KOPT-K1 (cell line): ENCODE measurements around the gene PCSK6.

Experiments
- H3K27ac ChIP-seq: fragments of 200-600 bp; sonication (generic); 2 replicates; pipeline ENCODE4 v1.5.1; 2016; ENCODE audit warnings: antibody characterized with exemption, mild to moderate bottlenecking, low read depth, low read length; ENCODE audit not compliant: poor library complexity, severe bottlenecking
- H3K36me3 ChIP-seq: fragments of 200-600 bp; sonication (generic); 2 replicates; pipeline ENCODE4 v1.5.1; 2017; ENCODE audit warnings: antibody characterized with exemption, mild to moderate bottlenecking, low read length, moderate library complexity; ENCODE audit not compliant: insufficient read depth
- H3K9me3 ChIP-seq: fragments of 200-600 bp; sonication (generic); 2 replicates; pipeline ENCODE4 v1.5.1; 2017; ENCODE audit warnings: antibody characterized with exemption, low read length, mild to moderate bottlenecking; ENCODE audit not compliant: insufficient read depth, poor library complexity, severe bottlenecking

Gene PCSK6

DNA sequence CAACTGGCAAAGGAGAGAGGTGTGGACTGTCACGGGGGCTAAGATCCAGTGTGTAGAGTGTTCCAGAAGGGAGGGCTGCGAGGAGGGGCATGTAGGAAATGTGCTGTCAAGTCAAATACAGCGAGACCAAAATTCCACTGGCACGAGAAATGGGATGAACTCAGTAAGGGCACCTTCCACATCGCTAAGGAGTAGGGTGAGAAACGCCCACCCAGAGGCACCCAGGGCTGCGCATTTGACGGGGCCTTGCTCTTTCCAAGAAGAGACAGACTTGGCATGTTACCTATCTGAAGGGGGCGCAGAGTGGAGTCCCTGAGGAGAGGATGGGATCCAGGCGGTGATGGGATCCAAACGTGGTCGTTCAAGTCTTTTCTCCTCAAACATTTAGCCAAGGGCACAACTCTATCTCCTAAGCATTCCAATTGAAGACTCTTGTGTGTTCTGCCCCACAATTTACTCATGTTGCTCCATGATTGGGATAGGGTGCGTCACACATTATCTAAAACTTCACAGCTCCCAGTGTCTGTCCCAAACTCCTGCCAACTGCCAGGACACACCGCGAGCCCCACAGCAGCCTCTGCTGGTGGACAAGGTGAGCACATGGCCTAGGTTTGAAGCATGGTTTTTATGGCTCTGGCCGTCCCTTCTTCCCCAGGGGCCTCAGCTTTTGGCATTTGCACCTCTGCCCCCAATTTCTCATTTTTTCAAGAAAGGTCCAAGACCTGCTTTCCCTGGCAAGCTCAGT lies 219.9 kb downstream of the PCSK6 start:
- Histone ChIP-seq H3K27ac (no peak overlapping the region), H3K36me3 (peaks cover 52% of the 10 kb centered on the region), H3K9me3 (no peaks in the 10 kb centered on the region)

GRCh38 chr15:101267320-101268104 lies 222.0 kb downstream of the PCSK6 start:
- Histone ChIP-seq H3K9me3 (no peaks in the 10 kb centered on the region), H3K36me3 (peaks cover 31% of the 10 kb centered on the region), H3K27ac (no peak overlapping the region)

DNA sequence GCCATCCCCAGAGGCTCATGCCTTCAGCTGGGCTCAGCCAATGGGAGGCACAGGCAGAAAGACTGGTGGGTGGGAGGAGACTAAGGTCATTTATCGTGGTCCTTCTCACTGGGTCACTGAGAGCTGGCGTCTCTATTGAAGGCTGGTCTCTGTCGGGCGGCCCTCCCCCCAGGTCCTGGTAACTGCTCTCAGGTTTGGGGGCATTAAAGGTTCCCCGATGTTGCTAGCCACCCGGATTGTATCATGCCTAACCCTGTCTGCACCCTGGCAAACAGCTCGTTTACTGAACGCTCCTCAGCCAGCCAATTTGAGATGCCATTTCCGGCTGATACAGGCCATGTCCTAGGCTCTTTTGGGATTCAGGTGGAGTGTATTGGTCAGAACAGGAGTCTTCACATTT lies 222.7 kb downstream of the PCSK6 start:
- Histone ChIP-seq H3K9me3 (no peaks in the 10 kb centered on the region), H3K27ac (no peak overlapping the region), H3K36me3 (peaks cover 23% of the 10 kb centered on the region)

GRCh38 chr15:101266034-101266433 lies 223.5 kb downstream of the PCSK6 start:
- Histone ChIP-seq H3K36me3 (peaks cover 16% of the 10 kb centered on the region), H3K9me3 (no peaks in the 10 kb centered on the region), H3K27ac (no peak overlapping the region)

DNA sequence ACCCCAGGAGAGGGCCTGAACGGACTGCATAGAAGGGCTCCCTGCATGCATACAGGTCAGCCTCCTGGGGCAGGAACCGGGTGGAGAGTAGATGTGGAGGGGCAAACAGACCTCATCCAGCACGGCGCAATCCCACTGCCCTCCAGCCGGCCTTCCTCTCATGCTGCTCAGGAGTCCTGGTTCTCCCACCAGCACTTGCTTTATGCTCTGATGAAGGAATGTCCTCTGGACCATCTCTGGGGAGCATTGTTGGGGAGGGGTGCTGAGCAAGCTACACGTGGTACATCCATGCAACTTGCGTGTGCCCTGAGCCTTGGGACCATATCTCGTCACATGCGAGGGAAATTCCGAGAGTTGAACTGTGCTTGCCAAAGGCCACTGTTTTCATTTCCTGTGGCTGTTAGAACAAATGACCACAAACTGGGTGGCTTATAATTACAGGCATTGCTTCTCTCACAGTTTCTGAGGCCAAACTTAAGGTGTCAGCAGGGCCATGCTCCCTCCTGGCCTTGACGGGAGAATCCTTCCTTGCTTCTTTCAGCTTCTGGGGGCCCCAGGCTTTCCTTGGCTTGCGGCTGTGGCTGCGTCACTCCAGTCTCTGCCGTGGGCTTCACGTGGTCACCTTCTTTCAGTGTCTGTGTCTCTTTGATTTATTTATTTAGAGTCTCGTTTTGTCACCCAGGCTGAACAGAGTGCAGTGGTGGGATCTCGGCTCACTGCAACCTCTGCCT lies 224.4 kb downstream of the PCSK6 start:
- Histone ChIP-seq H3K36me3 (peaks cover 6% of the 10 kb centered on the region), H3K27ac (no peak overlapping the region), H3K9me3 (no peaks in the 10 kb centered on the region)

GRCh38 chr15:101264011-101264410 lies 225.5 kb downstream of the PCSK6 start:
- Histone ChIP-seq H3K27ac (no peak overlapping the region), H3K36me3 (no peaks in the 10 kb centered on the region; the same call in 1 of the 2 replicates), H3K9me3 (no peaks in the 10 kb centered on the region)

DNA sequence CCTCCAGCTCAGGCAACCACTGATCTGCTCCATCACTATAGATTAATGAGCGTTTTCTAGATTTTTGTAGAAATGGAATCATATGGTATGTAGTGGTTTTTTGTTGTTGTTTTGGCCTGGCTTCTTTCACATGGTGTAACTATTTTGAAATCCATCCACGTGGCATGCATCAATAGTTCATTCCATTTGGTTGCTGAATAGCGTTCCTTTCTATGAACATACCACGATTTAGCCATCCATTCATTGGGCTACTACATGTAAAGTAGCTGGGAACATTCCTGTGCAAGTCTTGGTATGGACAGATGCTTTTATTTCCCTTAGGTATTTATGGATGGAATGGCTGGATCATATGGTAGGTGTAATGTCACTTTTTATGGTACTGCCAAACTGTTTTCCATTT lies 227.0 kb downstream of the PCSK6 start:
- H3K9me3 ChIP-seq = no peaks in the 10 kb centered on the region
- H3K27ac ChIP-seq = no peak overlapping the region
- no peaks in the 10 kb centered on the region for H3K36me3 ChIP-seq

DNA sequence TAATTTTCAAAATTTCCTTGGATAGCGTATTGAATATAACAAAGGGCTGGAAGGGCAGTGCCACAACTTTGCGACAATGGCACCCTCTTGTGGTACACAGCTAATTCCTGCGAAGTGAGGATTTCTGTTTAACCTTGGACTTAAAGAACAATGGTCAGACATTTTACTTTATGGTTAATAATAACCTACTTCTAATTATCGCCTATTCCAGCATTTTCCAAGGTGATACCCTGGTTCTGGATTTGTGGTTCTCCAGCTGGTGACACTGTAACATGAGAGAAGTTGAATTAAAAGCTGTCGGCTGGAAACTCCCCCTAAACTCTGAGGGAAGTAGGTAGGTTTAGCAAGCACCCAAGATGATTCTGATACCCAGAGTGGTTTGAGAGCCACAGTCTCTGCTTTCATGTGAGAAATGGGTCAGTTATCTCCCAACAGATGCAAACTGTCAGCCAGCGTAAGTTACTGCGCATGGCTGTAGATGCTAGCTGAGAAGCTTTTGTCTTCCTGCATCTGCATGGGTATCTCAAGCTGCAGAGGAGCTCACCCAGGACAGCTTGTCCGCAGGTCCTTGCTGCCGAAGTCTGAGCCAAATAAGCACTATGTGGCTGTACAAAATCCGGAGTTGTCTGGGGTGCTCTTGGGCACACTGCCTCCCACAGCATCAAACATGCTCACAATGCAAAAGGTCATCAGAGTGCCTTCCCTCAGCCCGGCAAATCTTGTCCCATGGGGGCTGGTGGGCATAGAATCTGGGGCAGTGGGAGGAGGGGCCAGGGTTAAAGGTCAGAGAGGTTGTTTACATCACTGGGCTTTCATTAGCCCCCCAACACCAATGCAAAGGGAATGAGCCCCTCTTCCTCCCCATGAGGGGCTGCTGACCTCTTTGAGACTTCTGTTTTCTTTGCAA lies 231.0 kb downstream of the PCSK6 start:
- Histone ChIP-seq H3K9me3 (no peaks in the 10 kb centered on the region), H3K36me3 (no peaks in the 10 kb centered on the region), H3K27ac (no peak overlapping the region)

DNA sequence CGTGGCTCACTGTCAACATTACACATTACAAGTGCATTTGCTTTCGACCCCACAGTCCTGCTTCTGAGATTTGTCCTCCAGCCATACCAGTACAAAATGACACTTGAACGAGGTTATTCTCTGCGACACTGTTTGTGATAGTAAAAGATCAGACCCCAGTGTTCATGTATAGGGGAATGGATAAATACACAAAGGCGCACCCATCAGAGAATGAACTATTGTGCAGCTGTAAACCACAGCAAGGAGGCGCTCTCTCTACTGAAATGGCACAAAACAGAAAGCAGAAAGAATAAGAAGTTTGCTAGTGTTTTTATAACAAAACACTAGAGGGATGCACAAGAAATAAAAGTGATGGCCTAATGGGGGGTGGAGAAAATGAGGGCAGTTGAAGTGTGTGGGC lies 232.8 kb downstream of the PCSK6 start:
- Histone ChIP-seq H3K36me3 (no peaks in the 10 kb centered on the region), H3K9me3 (no peaks in the 10 kb centered on the region), H3K27ac (no peak overlapping the region)

GRCh38 chr15:101255615-101256241 lies 233.8 kb downstream of the PCSK6 start:
- Histone ChIP-seq H3K9me3 (no peaks in the 10 kb centered on the region), H3K27ac (peak overlapping the region; percentile 43), H3K36me3 (no peaks in the 10 kb centered on the region)

DNA sequence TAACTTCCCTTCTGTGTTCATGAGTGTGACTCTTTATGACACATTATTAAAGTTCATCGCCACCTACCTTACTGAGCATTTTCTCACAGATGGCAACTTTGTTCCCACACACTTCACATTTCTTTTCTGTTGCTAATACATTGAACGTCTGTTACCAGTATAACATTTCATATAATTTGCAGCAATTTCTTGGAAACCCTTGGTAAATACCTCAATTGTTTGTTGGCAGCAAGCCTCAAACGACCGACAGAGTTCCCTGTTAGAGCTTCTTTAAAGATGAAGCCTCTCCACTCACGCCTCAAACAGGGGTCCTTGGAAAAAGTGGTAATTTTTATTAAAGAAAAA lies 234.5 kb downstream of the PCSK6 start:
- Histone ChIP-seq H3K36me3 (no peaks in the 10 kb centered on the region), H3K9me3 (no peaks in the 10 kb centered on the region), H3K27ac (peak overlapping the region; percentile 19)

GRCh38 chr15:101254157-101255050 lies 235.1 kb downstream of the PCSK6 start:
- Histone ChIP-seq H3K27ac (peak overlapping the region; percentile 19), H3K36me3 (no peaks in the 10 kb centered on the region), H3K9me3 (no peaks in the 10 kb centered on the region)
